Fibroblast of lung (primary cell): ENCODE measurements around the gene LGI2. TPM values are rescaled to one million over a fixed set of nuclear protein-coding genes. Genes with fewer than 3 reads are reported as not detected.

Experiments
- DNase-seq, 2 donors: peaks; one replicate each; pipeline versions ENCODE4 v3.0.0 to v3.0.0-alpha.2; 2010; ENCODE audit warnings: low read depth in 2 of 2
- H2AFZ ChIP-seq: 2 replicates; pipeline ENCODE4 v1.5.1; 2012; ENCODE audit warnings: low read length, control low read depth, inconsistent platforms
- H3K27ac ChIP-seq: 2 replicates; pipeline ENCODE4 v1.5.1; 2011; ENCODE audit warnings: low read length, control low read depth; ENCODE audit not compliant: insufficient read depth
- H3K27me3 ChIP-seq: 2 replicates; pipeline ENCODE4 v1.5.1; 2011; ENCODE audit warnings: mild to moderate bottlenecking, low read length; ENCODE audit not compliant: control insufficient read depth, insufficient read depth
- H3K36me3 ChIP-seq: 2 replicates; pipeline ENCODE4 v1.5.1; 2011; ENCODE audit warnings: low read length; ENCODE audit not compliant: control insufficient read depth, insufficient read depth
- H3K4me1 ChIP-seq: 2 replicates; pipeline ENCODE4 v1.5.1; 2011; ENCODE audit warnings: low read length; ENCODE audit not compliant: control insufficient read depth, insufficient read depth; ENCODE audit errors: extremely low read depth
- H3K4me2 ChIP-seq: 2 replicates; pipeline ENCODE4 v1.5.1; 2011; ENCODE audit warnings: low read length, control low read depth; ENCODE audit not compliant: insufficient read depth; ENCODE audit errors: extremely low read depth
- H3K4me3 ChIP-seq, 4 experiments: fragments of 200-600 bp in 1 of 4; sonication (generic) in 1 of 4; replicated peaks in 1 of 4; 2 replicates each; pipeline ENCODE4 v1.5.1; 2011 to 2016; ENCODE audit warnings: low read length in 4 of 4, low read depth in 3 of 4, mild to moderate bottlenecking in 3 of 4, control low read depth in 2 of 4, inconsistent platforms in 1 of 4, mixed read lengths in 1 of 4; ENCODE audit not compliant: insufficient read depth in 1 of 4; ENCODE audit errors: control extremely low read depth in 1 of 4
- H3K79me2 ChIP-seq: 2 replicates; pipeline ENCODE4 v1.5.1; 2012; ENCODE audit warnings: mild to moderate bottlenecking, low read length, inconsistent platforms; ENCODE audit not compliant: control insufficient read depth, insufficient read depth
- H3K9ac ChIP-seq: 2 replicates; pipeline ENCODE4 v1.5.1; 2011; ENCODE audit warnings: mild to moderate bottlenecking, low read length, control low read depth; ENCODE audit not compliant: insufficient read depth
- H3K9me3 ChIP-seq: 2 replicates; pipeline ENCODE4 v1.5.1; 2012; ENCODE audit warnings: low read depth, low read length; ENCODE audit not compliant: control insufficient read depth, insufficient read depth
- H4K20me1 ChIP-seq: 2 replicates; pipeline ENCODE4 v1.5.1; 2011; ENCODE audit warnings: low read length; ENCODE audit not compliant: control insufficient read depth, insufficient read depth; ENCODE audit errors: extremely low read depth
- EZH2 ChIP-seq: IDR thresholded peaks from 2 replicates; pipeline ENCODE4 v1.5.1; 2012; ENCODE audit warnings: low read length, control low read depth, mild to moderate bottlenecking; ENCODE audit errors: missing control alignments
- polyA minus RNA-seq: library from RNA; depleted of rRNA, polyadenylated mRNA; stranded (reverse); fragments of >200 nt; gene quantifications from 2 replicates; pipeline ENCODE4 v1.2.3, GENCODE V29; 2011; ENCODE audit warnings: low replicate concordance
- polyA plus RNA-seq, 2 donors: library from polyadenylated mRNA; depleted of rRNA in 1 of 2; stranded (reverse) in 1 of 2; unstranded in 1 of 2; fragments of >200 nt; gene quantifications; 2 replicates each; pipeline ENCODE4 v1.2.1, GENCODE V29; 2011 to 2012; ENCODE audit warnings: missing spikeins in 1 of 2
- total RNA-seq: library from RNA; depleted of rRNA; stranded (reverse); fragments of >200 nt; gene quantifications from 2 replicates; pipeline ENCODE4 v1.2.1, GENCODE V29; 2014
- TF ChIP-seq, protein P1 (sequence below), 2 donors: IDR thresholded peaks in 1 of 2; conservative IDR thresholded peaks in 1 of 2; 1 replicate in 1 of 2; 2 replicates in 1 of 2; pipeline ENCODE4 v1.5.1; 2011 to 2012; ENCODE audit warnings: low read length in 2 of 2, control low read depth in 1 of 2, inconsistent platforms in 1 of 2, low read depth in 1 of 2, mild to moderate bottlenecking in 1 of 2

The LGI2 gene, protein sequence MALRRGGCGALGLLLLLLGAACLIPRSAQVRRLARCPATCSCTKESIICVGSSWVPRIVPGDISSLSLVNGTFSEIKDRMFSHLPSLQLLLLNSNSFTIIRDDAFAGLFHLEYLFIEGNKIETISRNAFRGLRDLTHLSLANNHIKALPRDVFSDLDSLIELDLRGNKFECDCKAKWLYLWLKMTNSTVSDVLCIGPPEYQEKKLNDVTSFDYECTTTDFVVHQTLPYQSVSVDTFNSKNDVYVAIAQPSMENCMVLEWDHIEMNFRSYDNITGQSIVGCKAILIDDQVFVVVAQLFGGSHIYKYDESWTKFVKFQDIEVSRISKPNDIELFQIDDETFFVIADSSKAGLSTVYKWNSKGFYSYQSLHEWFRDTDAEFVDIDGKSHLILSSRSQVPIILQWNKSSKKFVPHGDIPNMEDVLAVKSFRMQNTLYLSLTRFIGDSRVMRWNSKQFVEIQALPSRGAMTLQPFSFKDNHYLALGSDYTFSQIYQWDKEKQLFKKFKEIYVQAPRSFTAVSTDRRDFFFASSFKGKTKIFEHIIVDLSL
- under 0.01 TPM in 2 replicates for total RNA-seq
- 0.01 TPM in 1 of 2 replicates, not detected in the other for polyA plus RNA-seq
- polyA plus RNA-seq (2012), result not detected in 2 replicates
- polyA minus RNA-seq, result not detected in 2 replicates

GRCh38 chr4:25030277-25031076, at the start of gene LGI2:
Gene LGI2, minus strand, starts transcription at chr4:25030946. Its CDS starts 253 bp downstream, at chr4:25030693.
- DNase-seq, result peak in 1 of 2 donors; percentile 37
- peak within 1 kb of the TSS; percentile 44 for H3K4me2 ChIP-seq
- no peaks in the 10 kb centered on the region for H3K36me3 ChIP-seq
- peak within 1 kb of the TSS in 2 of 4 experiments; percentile 11 to 20 for H3K4me3 ChIP-seq
- TF ChIP-seq, protein P1, sequence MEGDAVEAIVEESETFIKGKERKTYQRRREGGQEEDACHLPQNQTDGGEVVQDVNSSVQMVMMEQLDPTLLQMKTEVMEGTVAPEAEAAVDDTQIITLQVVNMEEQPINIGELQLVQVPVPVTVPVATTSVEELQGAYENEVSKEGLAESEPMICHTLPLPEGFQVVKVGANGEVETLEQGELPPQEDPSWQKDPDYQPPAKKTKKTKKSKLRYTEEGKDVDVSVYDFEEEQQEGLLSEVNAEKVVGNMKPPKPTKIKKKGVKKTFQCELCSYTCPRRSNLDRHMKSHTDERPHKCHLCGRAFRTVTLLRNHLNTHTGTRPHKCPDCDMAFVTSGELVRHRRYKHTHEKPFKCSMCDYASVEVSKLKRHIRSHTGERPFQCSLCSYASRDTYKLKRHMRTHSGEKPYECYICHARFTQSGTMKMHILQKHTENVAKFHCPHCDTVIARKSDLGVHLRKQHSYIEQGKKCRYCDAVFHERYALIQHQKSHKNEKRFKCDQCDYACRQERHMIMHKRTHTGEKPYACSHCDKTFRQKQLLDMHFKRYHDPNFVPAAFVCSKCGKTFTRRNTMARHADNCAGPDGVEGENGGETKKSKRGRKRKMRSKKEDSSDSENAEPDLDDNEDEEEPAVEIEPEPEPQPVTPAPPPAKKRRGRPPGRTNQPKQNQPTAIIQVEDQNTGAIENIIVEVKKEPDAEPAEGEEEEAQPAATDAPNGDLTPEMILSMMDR (conservative IDR thresholded peaks at IDR 0.05 in 1 of 2, IDR thresholded peaks at IDR 0.05 in 1 of 2; ENCODE audit: low read depth in 1 of 2, low read length in 2 of 2), result no peak
- TF ChIP-seq EZH2, result no peak
- no peaks in the 10 kb centered on the region for H3K9me3 ChIP-seq
- no peaks in the 10 kb centered on the region for H3K4me1 ChIP-seq
- H3K79me2 ChIP-seq, result no peaks in the 10 kb centered on the region
- H3K9ac ChIP-seq, result no peak within 1 kb of the TSS
- peaks cover 34% of the 10 kb centered on the region for H3K27me3 ChIP-seq
- H2AFZ ChIP-seq, result no peak within 1 kb of the TSS
- no peaks in the 10 kb centered on the region for H4K20me1 ChIP-seq
- H3K27ac ChIP-seq, result no peak within 1 kb of the TSS

DNA sequence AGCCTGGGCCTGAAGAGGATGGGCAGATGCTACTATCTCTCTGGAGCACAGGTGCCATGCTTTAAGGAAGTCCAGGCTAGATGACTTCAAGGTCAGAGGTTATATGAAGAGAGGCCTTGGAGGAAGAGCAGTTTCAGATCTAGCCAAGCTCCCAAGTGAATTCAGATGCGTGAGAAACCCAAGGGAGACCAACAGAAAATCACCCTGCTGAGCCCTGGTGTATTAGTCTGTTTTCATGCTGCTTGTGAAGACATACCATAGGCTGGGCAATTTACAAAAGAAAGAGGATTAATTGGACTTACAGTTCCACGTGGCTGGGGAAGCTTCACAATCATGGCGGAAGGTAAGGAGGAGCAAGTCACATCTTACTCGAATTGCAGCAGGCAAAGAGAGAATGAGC, 47.8 kb upstream of the LGI2 start:
- Histone ChIP-seq H3K4me3 (no peak overlapping the region), H4K20me1 (no peaks in the 10 kb centered on the region), H3K4me2 (no peak overlapping the region), H3K36me3 (no peaks in the 10 kb centered on the region), H3K27ac (no peak overlapping the region), H3K4me1 (no peaks in the 10 kb centered on the region), H3K9ac (no peak overlapping the region), H3K27me3 (peaks cover 5% of the 10 kb centered on the region), H3K9me3 (no peaks in the 10 kb centered on the region), H2AFZ (no peak overlapping the region), H3K79me2 (no peaks in the 10 kb centered on the region)
- no peak for DNase-seq
- no peak for TF ChIP-seq EZH2
- TF ChIP-seq, protein P1 (conservative IDR thresholded peaks at IDR 0.05 in 1 of 2, IDR thresholded peaks at IDR 0.05 in 1 of 2; ENCODE audit: low read depth in 1 of 2, low read length in 2 of 2), result no peak
